Smooth muscle cell (in vitro differentiated cells): ENCODE measurements around the gene MCL1. TPM values are rescaled to one million over a fixed set of nuclear protein-coding genes. Genes with fewer than 3 reads are reported as not detected.
A peak's percentile ranks its signal among the peaks of the same experiment; 100 is the strongest.

ENCODE experiments used
- DNase-seq: peaks from one replicate; lab custom pipeline; 2025; ENCODE audit not compliant: unreplicated experiment; lab: John Stamatoyannopoulos, UW
- H2AFZ ChIP-seq: fragments of 200-600 bp; sonication (generic); 2 replicates; pipeline ENCODE4 v1.6.0; 2016; ENCODE audit warnings: antibody characterized with exemption, low read depth, mild to moderate bottlenecking
- H3F3A ChIP-seq: fragments of 200-600 bp; sonication (generic); 2 replicates; pipeline ENCODE4 v1.6.0; 2017; ENCODE audit warnings: antibody characterized with exemption, low read depth
- H3K27ac ChIP-seq: fragments of 200-600 bp; sonication (generic); 2 replicates; pipeline ENCODE4 v1.5.1; 2016; ENCODE audit warnings: low read depth, mild to moderate bottlenecking
- H3K27me3 ChIP-seq: fragments of 200-600 bp; sonication (generic); 2 replicates; pipeline ENCODE4 v1.6.1; 2016; ENCODE audit warnings: low read depth, mild to moderate bottlenecking
- H3K36me3 ChIP-seq: fragments of 200-600 bp; sonication (generic); 2 replicates; pipeline ENCODE4 v1.5.1; 2016; ENCODE audit warnings: low read depth
- H3K4me1 ChIP-seq: fragments of 200-600 bp; sonication (generic); 2 replicates; pipeline ENCODE4 v1.5.1; 2016; ENCODE audit warnings: low read depth
- H3K4me2 ChIP-seq: fragments of 200-600 bp; sonication (generic); 2 replicates; pipeline ENCODE4 v1.6.0; 2016; ENCODE audit warnings: mild to moderate bottlenecking
- H3K4me3 ChIP-seq: fragments of 200-600 bp; sonication (generic); 2 replicates; pipeline ENCODE4 v1.5.1; 2016; ENCODE audit warnings: mild to moderate bottlenecking
- H3K79me2 ChIP-seq: fragments of 200-600 bp; sonication (generic); 2 replicates; pipeline ENCODE4 v1.6.0; 2016; ENCODE audit warnings: low read depth, mild to moderate bottlenecking
- H3K9ac ChIP-seq: fragments of 200-600 bp; sonication (generic); 2 replicates; pipeline ENCODE4 v1.6.0; 2016; ENCODE audit warnings: low read depth
- H3K9me3 ChIP-seq: fragments of 200-600 bp; sonication (generic); replicated peaks from 2 replicates; pipeline ENCODE4 v1.5.1; 2016; ENCODE audit warnings: low read depth
- H4K20me1 ChIP-seq: fragments of 200-600 bp; sonication (generic); 2 replicates; pipeline ENCODE4 v1.6.0; 2016; ENCODE audit warnings: low read depth
- WGBS: methylation state at CpG from one replicate; pipeline ENCODE4 v1.1.7; 2016; ENCODE audit warnings: low lambda C conversion rate; 5-methylcytosine and 5-hydroxymethylcytosine counted together
- polyA plus RNA-seq: library from polyadenylated mRNA; unstranded; fragments of >200 nt; fragmentation: Nextera tagmentation; extraction: Ambion mirVana; gene quantifications from 2 replicates; pipeline ENCODE4 v1.2.1, GENCODE V29; 2016
- total RNA-seq: library from RNA; depleted of rRNA; stranded (reverse); fragments of >200 nt; gene quantifications from 2 replicates; pipeline ENCODE4 v1.2.3, GENCODE V29; 2014
- TF ChIP-seq, protein P1 (sequence below): fragments of 200-600 bp; sonication (generic); IDR thresholded peaks from 2 replicates; pipeline ENCODE4 v1.5.1; 2017; ENCODE audit warnings: borderline replicate concordance, mild to moderate bottlenecking, antibody characterized with exemption; ENCODE audit not compliant: insufficient read depth, poor library complexity, severe bottlenecking

MCL1 gene
- total and polyA plus RNA-seq, 2 experiments from 2014 or later: 224 to 519 TPM

DNA sequence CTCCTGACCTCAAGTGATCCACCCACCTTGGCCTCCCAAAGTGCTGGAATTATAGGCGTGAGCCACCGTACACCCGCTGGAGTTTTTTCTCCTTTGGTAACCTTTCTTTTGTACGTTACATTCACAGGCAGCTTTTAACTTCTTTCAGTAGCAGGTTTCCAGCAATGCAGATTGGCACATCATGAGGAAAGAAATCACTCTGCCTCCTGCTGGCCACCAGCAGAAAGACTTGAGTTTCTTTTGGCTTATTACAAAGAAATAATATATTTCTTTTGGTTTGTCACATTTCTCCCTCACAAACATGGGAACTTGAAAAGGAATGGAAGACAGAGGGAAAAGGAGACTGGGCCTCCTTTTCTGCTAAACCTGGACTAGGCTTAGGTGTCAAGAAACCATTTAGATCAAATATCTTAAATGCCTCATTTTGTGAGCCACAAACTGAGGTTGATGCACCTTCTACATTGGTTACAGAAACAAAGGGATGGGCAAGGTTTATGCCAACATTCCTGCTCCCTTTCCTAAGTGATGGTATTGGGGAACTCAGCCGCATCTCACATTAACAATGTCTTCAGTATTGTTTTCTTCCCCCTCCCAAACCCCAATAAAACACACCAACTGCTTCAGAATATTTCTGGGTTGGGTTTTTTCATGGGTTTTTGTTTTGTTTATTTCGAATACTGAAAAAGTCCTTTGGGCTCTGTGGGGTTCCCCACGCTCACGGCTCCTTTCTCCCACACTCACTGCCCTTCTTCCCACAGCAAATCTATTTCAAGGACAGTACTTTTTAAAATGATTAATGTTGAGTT, 42.3 kb upstream of the MCL1 start:
- TF ChIP-seq, protein P1, sequence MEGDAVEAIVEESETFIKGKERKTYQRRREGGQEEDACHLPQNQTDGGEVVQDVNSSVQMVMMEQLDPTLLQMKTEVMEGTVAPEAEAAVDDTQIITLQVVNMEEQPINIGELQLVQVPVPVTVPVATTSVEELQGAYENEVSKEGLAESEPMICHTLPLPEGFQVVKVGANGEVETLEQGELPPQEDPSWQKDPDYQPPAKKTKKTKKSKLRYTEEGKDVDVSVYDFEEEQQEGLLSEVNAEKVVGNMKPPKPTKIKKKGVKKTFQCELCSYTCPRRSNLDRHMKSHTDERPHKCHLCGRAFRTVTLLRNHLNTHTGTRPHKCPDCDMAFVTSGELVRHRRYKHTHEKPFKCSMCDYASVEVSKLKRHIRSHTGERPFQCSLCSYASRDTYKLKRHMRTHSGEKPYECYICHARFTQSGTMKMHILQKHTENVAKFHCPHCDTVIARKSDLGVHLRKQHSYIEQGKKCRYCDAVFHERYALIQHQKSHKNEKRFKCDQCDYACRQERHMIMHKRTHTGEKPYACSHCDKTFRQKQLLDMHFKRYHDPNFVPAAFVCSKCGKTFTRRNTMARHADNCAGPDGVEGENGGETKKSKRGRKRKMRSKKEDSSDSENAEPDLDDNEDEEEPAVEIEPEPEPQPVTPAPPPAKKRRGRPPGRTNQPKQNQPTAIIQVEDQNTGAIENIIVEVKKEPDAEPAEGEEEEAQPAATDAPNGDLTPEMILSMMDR: peak; percentile 68
- 86% methylated on average over 8 of the region's 8 CpGs for WGBS
- no peaks in the 10 kb centered on the region for H3K9me3 ChIP-seq
- peaks cover 3% of the 10 kb centered on the region for H3K36me3 ChIP-seq
- H3K4me3 ChIP-seq: no peak overlapping the region
- H3K9ac ChIP-seq: no peak overlapping the region
- no peak overlapping the region for H3K27ac ChIP-seq
- peaks cover 17% of the 10 kb centered on the region for H4K20me1 ChIP-seq
- H3K79me2 ChIP-seq: no peaks in the 10 kb centered on the region
- no peak overlapping the region for H2AFZ ChIP-seq
- no peak overlapping the region for H3K4me2 ChIP-seq
- H3F3A ChIP-seq: peaks cover 25% of the 10 kb centered on the region
- no peaks in the 10 kb centered on the region for H3K27me3 ChIP-seq
- H3K4me1 ChIP-seq: no peaks in the 10 kb centered on the region
- DNase-seq: no peak

DNA sequence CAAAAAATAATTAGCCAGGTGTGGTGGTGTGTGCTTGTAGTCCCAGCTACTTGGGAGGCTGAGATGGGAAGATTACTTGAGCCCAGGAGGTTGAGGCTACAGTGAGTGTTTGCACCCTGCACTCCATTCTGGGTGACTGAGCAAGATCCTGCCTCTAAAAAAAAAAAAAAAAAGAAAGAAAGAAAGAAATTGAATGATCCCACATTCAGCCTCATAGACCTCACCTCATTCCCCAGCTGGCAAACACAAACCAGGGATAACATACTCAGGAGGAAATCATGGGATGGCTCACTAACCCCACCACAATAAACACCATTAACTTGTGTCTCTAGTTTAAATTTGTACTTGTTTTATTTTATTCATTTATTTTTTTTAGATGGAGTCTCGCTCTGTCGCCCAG, 41.5 kb upstream of the MCL1 start:
- WGBS: 96% methylated on average over 2 of the region's 2 CpGs
- Histone ChIP-seq H3K4me1 (no peaks in the 10 kb centered on the region), H3K27me3 (no peaks in the 10 kb centered on the region), H4K20me1 (peaks cover 17% of the 10 kb centered on the region), H3F3A (peaks cover 28% of the 10 kb centered on the region), H3K4me2 (no peak overlapping the region), H3K9ac (no peak overlapping the region), H3K36me3 (peaks cover 3% of the 10 kb centered on the region), H2AFZ (no peak overlapping the region), H3K4me3 (no peak overlapping the region), H3K9me3 (no peaks in the 10 kb centered on the region), H3K79me2 (no peaks in the 10 kb centered on the region), H3K27ac (peak overlapping the region; percentile 61)
- no peak for DNase-seq
- TF ChIP-seq, protein P1: no peak

DNA sequence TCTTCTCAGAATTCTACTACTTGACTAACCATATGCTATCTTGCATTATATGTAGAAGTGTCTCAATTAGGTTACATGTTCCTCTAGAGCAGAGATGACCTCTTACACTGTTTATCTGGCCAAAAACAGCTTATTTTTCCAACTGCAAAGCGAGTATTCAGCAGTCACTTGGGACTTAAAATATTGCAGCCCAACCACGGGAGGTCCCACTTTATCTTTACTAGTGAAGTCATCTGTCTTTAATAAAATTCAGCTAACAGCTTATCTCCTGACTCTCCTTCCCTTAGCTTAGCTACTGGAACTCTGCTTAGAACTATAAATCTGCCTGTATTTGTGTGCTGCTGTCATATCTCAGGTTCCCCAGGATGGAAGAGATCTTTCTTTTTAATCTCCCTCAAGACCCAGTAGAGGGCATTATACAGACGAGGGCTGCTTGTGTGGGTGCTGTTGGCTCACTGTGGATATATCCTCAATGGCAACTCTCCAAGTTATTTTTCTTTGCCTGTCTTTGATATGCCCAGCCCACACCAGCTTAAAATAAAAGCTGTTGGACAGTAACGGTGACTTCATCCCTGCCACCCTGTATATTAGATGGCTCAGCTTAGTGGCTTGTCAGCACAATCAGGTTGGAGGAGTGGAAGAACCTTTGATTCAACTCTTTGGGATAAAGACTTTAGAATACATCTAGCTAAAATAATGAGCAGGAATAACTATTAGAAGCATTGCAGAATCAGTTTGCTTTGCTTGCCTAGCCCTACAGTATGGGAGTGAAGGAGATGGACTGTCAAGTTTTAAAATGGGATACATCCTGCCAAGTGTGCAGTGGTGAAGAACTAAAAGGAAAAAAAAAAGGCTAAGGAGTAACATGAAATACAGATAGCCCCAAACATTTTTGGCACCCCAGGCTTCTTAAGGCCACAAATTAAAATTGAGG, 40.4 kb upstream of the MCL1 start:
- H3K27ac ChIP-seq: peak overlapping the region; percentile 61

More for the DNA sequence above, 40.4 kb upstream of the MCL1 start:
- H3K9ac ChIP-seq: no peak overlapping the region
- H4K20me1 ChIP-seq: peaks cover 13% of the 10 kb centered on the region
- DNase-seq: no peak
- no peaks in the 10 kb centered on the region for H3K9me3 ChIP-seq
- peaks cover 3% of the 10 kb centered on the region for H3K36me3 ChIP-seq
- no peak overlapping the region for H2AFZ ChIP-seq
- TF ChIP-seq, protein P1: peak; percentile 7
- peak overlapping the region; percentile 14 for H3K4me2 ChIP-seq
- H3K27me3 ChIP-seq: no peaks in the 10 kb centered on the region
- 19% methylated on average over 4 of the region's 4 CpGs for WGBS
- H3K4me3 ChIP-seq: no peak overlapping the region
- no peaks in the 10 kb centered on the region for H3K79me2 ChIP-seq
- peaks cover 37% of the 10 kb centered on the region for H3F3A ChIP-seq
- no peaks in the 10 kb centered on the region for H3K4me1 ChIP-seq
